ENCODE measurements around the gene APLN.

GRCh38 chrX:129689796-129690195 is 35.0 kb upstream of the APLN start:
- TF ChIP-seq CTCF (optimal IDR thresholded peaks at IDR 0.05 in 1 of 3, IDR thresholded peaks at IDR 0.05 in 1 of 3, conservative IDR thresholded peaks at IDR 0.05 in 1 of 3; ENCODE audit: extremely low read depth in 1 of 3, insufficient read depth in 2 of 3, low read length in 3 of 3) = no peak
- TF ChIP-seq EZH2 (IDR thresholded peaks at IDR 0.05; ENCODE audit: low read length) = no peak

Measured in keratinocyte (primary cell).